ENCODE results near the gene MFSD6.
"Not testable (repeated sequence)": the region's sequence is repeated elsewhere in the genome, so short reads cannot be mapped to it uniquely, and the experiment has no call there.

The MFSD6 gene

DNA sequence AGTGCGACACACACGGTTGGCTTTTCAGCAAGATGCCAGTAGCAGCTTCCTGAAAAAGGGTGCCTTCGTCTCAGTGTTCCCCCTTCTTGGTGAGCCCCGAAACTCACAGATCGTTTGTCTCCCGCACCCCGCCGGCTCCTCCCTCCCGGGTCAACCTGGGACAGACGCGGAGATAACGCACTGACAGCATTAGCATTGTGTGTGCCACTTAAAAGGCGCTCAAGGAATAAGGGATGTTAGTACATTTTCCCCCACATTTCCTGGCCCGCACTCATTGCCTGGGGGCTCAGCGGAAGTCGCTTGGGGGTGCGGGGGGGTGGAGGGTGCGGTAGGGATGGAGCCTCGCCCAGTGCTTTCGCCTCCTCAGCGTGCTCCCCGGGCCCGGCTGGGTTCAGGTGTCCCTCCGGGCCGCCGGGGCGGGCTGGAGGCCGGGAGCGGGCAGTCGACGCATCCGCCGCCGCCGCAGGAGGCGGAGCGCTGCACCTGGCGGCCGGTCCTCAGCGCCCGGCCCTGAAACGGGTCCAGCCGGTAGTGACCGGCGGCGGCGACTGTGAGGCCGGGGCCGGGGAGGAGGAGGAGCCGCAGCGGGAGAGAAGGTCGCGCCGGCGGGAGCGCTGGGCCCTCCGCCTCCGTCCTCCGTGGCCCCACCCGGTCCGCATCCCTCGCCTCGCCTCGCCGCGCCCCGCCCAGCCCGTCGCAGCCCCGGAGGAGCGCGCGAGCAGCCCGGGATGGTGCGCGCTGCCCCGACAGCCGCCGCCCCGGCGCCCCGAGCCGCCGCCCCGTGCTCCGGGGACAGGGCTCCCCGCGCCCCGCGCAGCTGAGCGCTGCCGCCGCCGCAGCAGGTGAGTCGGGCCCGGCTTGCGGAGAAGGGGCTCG, at the start of gene MFSD6:
TSS of gene MFSD6 (plus strand) at position 694 of the 876 bp plus-strand sequence. CDS start 27,675 bp downstream, outside the sequence.
- DNase-seq, result no peak

DNA sequence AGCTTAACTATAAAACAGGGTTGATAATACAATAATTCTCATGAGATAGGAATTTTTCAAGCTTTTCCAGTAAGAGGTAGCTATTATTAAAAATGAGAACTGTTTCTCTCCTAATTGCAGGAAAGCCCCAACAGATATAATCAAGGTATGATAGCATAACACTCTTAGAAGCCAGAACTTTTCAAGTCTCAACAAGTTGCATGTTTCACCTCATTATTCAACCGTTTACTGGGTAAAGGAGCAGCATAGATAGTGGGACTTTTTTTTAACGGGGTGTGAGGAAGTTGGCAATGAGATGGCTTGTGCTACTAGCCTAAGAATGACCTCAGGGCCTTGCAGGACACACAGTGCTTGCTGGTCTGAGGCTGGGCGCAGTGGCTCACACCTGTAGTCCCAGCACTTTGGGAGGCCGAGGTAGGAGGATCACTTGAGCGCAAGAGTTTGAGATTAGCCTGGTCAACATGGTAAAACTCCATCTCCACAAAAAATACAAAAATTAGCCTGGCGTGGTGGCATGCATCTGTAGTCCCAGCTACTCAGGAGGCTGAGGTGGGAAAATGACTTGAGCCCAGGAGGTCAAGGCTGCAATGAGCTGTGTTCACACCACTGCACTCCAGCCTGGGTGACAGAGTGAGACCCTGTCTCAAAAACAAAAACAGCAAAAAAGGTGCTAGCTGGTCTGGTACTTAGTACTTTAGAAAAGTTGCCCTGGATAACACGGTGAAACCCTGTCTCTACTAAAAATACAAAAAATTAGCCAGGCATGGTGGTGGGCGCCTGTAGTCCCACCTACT, 49.3 kb upstream of the MFSD6 start:
- DNase-seq, result not testable (repeated sequence)

DNA sequence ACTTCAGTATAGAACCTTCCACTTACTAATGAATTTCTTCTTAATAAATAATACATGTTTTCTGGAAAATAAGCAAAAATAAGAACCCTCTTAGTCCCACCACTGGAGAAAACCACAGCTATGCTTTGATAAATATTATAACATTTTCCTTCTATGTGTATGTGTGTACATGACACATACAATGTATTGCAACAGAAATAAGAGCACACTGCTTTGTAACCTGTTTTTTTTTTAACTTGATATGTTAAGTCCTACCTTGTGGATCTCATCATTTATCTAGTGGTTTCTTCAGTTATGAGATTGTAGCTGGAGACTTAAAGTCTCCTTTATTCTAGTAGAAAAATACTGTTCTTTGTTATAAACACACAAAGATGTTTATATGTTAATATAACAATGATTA, 47.6 kb upstream of the MFSD6 start:
- DNase-seq, result no peak

DNA sequence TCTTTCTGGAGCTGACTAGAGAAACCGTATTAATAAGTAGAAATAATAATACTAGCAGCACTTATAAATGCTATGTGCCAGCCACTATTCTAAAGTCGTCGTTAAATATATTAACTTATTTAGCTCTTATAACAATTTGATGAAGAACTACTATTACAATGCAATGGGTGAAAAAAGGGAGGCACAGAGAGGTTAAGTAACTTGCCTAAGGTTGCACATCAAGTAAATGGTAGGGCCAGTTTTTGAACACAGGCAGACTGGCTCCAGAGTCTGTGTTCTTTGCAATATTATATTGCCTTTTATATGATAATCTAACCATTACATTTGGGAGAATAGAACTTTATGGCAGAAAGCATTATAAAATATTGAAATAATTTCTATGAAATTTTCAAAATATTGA, 47.2 kb upstream of the MFSD6 start:
- no peak for DNase-seq

DNA sequence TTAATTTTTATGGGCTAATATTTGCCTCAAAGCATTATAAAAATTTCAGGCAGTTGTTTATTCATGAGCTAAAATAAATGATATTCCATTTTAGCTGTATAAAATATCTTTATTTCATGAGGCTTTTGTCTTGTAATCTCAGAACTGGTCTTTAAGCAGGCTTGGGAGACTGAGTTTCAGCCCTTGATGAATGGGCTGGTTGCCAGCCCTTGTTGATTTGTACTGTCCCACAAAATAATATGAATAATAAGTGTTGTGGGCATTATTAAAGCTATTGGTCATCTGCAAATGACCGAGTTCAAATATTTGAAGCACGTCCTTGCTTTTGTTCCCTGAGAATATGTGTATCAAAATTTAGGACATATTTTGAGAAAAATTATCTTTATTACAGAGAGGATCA, 46.6 kb upstream of the MFSD6 start:
- no peak for DNase-seq

DNA sequence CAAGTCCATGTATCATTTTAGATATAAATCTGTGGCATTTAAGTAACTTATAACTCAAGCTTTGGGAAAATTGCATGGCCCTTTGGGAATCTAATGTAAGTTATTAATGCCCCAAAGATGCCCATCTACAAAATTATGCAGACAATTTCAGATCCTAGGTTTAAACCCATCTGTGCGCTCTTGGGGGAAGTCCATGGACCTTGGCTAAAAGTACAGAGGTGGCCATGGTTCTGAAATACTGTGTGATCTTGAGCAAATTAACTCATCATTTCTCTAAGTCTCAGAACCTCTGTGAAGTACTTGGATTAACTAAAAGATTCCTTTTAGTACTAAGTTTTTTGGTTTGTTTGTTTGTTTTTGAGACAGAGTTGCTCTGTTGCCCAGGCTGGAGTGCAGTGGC, 45.3 kb upstream of the MFSD6 start:
- DNase-seq, result no peak

DNA sequence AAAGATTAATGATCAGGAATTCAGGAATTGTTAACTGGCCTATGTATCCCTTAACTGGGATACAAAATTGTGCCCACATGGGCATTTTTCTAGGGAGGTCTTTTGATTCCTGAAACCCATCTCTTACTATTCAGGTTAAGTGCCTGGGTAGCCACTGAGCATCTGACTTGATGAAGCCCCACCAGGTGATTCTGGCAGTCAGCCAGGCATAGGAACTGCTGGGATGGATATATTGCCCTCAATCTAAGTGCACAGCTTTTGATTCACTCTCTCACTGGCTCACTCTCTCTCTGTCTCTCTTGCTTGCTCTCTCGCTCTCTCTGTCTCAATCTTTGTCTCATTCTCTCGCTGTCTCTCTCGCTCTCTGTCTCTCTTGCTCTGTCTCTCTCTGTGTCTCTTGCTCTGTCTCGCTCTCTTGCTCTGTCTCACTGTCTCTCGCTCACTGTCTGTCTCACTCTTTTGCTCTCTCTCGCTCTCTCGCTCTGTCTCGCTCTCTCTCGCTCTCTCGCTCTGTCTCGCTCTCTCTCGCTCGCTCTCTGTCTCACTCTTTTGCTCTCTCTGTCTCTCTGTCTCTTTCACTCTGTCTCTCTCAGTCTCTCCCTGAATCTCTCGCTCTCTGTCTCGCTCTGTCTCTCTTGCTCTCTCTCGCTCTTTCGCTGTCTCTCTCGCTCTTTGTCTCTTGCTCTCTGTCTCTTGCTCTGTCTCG, 42.5 kb upstream of the MFSD6 start:
- no peak for DNase-seq

DNA sequence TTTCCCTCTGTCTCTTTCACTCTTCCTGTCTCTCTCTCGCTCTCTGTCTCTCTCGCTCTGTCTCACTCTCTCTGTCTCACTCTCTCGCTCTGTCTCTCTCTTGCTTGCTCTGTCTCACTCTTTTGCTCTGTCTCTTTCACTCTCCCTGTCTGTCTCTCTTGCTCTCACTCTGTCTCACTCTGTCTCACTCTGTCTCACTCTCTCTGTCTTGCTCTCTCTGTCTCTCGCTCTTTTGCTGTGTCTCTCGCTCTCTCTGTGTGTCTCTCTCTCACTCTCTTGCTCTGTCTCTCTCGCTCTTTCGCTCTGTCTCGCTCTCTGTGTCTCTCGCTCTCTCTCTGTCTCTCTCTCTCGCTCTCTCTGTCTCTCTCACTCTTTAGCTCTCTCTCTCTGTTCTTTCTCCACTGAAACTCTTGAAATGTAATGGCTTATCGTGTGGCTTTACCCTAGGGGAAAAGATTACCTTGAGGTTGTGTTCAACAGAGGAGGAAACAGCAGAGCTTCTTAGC, 41.9 kb upstream of the MFSD6 start:
- DNase-seq, result no peak

DNA sequence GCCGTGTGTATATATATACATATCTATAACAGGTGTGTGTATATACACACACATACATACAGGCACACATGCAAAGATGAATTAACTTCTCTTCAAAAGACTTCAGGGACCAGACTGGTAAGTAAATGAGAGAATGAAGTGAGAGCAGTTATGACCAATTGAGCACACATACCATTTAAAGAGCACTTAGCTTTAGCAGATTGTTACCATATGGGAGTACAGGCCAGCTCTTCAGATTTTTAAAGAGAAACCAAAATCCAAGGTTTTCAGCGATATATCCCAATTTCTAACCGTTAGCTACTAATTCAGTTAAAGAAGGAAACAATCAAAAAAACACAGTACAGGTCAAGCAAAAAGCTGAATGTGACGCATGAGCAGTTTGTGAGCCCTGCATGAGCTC, 41.1 kb upstream of the MFSD6 start:
- no peak for DNase-seq

DNA sequence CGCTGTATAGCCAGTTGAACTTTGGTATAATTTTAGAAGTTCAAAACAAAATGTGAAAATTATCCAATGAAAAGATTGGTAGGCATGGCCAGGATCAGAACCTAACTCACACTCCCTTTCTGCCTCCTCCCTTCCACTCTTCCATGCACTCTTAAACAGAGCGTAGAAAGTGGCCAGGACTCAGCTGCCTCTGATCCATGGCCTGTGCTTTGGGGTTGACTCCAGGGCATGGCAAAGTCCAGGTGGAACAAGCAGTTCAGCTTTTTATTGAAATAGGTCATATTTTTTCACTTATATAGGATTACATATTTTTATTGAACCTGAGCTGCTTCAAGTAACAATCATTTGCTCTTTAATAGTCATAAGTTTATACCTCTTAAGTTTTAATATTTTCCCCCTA, 38.5 kb upstream of the MFSD6 start:
- no peak for DNase-seq

DNA sequence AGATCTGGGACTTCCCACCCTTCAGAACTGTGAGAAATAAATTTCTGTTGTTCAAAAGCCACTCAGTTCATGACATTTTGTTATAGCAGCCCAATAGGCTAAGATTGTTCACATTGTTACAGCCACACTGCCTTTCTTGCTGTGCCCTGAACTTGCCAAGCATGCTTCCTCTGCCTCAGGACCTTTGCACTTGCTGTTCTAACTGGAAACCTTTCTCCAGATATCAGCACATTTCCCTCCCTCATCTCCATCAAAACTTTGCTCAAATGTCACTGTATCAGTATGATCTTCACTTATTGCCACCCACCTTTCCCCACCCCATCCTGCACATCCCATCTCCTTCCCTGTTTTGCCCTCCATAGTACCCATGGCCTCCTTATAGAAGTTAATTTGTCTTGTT, 32.1 kb upstream of the MFSD6 start:
- DNase-seq, result no peak

DNA sequence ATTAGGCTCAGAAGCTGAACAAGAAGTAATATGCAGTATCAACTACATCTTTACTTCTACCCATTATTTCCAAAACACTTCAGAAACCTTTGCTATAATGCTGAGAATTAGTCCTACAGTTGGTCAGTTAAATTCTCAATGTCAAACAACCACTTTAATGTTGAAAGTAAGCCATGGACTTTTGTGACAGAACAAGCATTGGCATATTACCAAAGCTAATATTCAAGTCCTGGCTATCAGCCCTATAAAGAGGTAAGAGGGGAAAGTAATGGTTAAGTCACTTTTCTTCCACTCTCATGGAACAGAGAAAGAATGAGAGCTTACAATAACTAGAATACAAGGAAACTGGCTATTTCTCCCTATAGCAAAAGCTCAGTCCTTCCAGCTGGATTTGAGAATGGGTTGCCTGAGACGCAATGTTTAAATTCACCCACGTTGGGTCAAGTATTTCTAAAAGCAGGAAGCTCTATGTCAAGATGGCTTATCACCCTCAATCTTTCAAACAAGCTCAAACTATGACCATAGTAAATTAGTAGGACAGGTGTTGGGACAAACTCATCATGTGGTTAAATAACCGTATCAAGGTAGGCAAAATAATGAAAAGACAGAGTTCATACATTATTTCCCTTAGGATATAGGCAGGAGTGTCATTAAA, 31.4 kb upstream of the MFSD6 start:
- no peak for DNase-seq

DNA sequence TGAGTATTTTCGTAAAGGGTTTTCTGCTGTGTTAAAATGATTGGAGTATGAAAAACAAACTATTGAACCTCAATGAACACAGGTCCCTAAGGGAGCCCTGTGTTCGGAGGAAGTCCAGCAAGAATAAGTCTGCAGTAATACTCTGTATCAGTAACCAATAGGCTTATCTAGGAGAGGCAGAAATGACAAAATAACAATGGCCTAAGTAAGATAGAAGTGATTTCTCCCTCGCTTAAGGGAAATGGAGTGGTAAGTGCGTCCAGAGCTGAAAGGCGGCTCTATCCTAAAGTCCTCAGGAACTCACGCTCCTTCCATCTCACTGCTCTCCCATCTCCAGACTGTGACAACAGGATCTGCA, 29.3 kb upstream of the MFSD6 start:
- no peak for DNase-seq

DNA sequence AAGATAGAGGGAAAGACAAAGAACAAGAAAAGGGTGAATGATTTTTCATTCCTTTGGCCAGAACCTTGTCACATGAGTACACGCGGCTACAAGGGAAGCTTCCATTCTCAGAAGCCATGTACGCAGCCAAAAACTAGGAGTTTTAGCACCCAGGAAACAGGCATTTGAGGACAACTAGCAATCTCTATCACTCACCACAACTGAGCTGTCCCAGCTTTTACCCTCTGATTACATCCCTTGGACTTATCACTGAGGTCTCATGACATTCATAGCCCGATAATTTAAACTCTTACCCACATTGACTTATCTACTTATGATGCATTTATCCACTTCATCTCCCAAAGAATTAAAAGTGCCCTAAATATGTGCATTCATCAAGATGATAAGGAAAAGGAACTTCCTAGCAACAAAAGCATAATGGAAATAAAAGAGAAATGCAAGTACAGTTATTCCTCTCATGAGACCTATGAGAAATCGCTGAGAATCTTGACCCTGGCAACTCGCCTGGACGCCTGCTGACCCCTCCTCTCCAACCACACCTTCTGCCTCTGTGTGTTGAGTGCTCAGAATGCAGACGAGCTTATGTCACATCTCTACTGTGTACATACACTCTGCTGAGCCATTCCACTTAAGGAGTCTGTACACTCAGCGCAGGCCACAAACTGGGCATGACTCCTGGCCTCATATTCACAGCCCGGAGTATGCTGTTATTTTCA, 28.7 kb upstream of the MFSD6 start:
- DNase-seq, result no peak

DNA sequence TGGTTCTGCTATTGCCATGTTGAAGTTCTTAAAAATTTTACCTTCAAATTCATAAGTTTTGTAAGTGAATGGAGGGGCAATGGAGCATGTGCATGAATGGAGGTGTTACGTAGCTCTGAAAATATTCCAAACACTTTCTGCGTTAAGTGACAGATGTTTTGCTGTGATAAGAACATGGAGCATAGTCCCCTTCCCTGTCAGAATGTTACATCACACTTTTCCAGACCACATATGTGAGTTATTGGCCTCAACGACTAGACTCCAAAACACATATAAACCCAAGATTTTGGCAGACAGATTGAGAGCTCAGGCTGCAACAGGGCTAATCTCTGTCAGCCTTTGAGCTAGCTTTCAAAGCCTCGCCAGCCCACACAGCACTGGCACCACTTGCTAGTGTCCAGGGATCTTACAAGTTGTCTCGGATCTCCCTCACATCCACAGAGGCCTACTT, 27.2 kb upstream of the MFSD6 start:
- DNase-seq, result no peak

DNA sequence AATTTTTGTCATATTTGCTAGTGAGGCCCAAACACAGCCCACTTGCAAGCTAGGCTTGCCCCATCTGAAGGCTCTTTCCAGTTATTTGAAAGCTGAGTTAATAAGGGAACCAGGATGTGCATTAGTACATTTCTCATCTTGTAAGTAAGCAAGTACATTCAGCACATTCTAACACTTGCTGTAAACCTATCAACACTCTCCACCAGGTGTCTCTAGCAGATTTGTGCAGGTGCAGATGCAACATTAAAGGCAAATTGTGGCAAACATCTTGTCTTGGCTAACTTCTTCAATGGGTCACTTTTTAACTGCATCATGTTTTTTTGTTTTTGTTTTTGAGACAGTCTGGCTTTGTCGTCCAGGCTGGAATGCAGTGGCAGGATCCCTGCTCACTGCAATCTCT, 25.3 kb upstream of the MFSD6 start:
- peak; percentile 40 for DNase-seq

DNA sequence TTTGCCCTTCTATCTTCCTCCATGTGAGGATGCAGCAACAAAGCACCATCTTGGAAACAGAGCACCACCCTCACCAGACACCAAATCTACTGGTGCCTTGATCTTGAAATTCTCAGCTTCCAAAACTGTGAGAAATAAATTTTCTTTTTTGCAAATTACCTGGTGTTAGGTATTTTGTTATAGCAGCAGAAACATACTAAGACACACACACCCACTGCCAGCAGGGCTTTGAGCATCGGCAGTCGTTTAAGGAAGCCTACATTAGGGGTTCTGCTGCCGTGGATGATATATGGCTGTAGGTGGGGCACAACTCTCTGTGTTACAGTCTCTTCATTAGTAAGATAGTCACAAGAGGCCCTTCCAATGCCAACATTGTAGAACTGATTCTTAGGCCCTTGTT, 20.7 kb upstream of the MFSD6 start:
- no peak for DNase-seq

DNA sequence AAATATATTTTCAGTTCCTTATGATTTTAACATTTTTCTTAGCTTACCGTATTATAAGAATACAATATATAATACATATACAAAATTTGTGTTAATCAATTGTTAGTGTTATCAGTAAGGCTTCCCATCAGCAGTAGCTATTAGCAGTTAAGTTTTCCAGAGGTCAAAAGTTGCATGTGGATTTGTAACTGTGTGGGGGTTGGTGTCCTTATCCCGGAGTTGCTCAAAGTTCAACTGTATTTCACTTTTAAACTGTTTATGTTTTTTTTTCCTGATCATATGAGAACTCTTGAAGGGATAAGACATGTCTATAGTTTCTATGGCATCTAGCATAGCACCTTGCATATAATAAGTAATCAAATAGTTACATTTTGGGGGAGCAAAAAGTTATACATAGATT, 11.9 kb upstream of the MFSD6 start:
- no peak for DNase-seq

DNA sequence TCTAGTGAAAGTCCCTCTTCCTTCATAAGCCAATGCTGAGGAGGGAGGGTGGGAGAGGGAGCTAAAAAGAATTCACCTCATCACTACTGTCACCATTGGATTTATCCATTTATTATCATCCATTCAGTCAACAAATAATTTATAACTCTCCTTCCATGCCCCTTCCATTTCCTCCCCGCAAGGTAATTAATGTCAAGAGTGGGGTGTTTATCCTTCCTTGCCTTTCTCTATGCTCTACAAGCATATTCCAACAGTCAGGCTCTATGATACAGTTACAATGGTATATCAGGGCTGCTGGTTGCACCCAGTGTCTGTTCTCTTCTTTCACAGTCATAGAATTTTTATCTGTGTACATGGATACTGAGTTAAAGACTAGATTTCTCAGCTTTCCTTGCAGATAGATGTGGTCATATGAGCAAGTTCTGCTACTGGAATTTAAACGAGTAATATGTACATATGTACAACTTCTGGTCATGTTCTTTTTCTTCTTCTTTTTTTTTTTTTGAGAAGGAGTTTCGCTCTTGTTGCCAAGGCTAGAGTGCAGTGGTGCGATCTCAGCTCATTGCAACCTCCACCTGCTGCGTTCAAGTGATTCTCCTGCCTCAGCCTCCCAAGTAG, 5.1 kb upstream of the MFSD6 start:
- no peak for DNase-seq

DNA sequence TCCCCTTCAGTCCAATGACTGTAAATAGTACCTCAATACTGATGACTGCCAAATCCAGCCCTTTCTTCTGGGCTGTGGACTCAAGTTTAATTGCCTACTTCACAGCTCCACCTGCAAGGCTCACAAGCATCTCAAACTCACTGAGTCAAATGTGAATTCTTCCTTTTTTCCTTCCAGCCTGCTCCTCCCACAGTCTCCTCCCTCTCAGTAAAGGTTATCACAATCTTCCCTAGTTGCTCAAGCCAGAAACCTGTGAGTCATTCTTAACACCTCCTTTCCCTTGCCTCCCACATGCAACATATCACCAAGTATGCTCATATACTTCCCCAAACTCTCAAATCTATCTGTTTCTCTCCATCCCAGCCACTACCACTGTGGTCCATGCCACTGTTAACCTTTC, 3.7 kb upstream of the MFSD6 start:
- no peak for DNase-seq

DNA sequence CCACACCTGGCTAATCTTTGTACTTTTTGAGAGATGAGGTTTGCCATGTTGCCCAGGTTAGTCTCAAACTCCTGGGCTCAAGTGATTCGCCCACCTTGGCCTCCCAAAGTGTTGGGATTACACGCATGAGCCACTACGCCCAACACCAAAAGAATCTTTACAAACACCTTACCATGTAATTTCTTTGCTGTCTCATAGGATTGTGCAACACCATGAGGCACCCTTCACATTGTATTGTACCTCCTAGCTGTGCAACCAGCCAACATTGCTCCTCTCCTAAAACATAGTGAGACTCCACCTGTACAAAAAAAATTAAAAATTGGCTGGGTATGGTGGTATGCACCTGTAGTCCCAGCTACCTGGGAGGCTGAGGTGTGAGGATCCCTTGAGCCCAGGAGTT, 3.1 kb upstream of the MFSD6 start:
- no peak for DNase-seq

DNA sequence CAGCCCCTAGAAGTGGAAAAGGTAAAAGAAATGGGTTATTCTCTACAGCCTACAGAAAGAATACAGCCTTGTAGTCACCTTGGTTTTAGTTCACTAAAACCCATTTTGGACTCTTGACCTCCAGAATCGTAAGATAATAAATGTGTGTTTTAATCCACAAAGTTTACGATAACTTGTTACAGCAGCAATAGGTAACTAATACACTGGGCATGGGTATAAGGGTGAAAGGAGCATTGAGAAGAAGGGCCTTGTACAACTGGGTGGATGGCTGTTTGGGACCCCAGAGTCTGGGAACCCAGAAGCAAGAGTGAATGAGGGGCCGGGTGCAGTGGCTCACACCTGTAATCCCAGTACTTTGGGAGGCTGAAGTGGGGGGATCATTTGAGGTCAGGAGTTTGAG, 2.2 kb upstream of the MFSD6 start:
- no peak for DNase-seq

Measured in NCI-H1436 treated with DMSO at 0.1 percent for 48 hours (cell line).